ENCODE data around the gene TEX14. TPM values are rescaled to one million over a fixed set of nuclear protein-coding genes. Genes with fewer than 3 reads are reported as not detected.
"Not testable (repeated sequence)": the region's sequence is repeated elsewhere in the genome, so short reads cannot be mapped to it uniquely, and the experiment has no call there.

Gene TEX14
- total and polyA plus RNA-seq, 3 experiments from 2014 or later: 0.11 to 0.20 TPM; not detected in 1

DNA sequence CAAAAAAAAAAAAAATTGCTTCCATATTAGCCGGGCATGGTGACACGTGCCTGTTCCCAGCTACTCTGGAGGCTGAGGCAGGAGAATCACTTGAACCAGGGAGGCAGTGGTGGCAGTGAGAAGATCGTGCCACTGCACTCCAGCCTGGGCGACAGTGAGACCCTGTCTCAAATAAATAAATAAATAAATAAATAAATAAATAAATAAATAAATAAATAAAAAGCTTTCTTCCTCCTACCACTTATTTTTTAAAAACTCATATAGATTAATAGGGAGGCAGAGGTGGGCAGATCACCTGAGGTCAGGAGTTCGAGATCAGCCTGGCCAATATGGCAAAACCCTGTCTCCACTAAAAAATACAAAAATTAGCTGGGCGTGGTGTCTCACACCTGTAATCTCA is 7.4 kb downstream of the TEX14 start:
- H3K36me3 Mint-ChIP-seq; H3K36me3 ChIP-seq (ENCODE audit: insufficient read depth, low read length); H3K27me3 ChIP-seq (ENCODE audit: insufficient read depth, low read length, poor library complexity, severe bottlenecking); H3K9me3 ChIP-seq (ENCODE audit: low read length); H3K4me1 ChIP-seq (ENCODE audit: insufficient read depth, low read length); CTCF ChIA-PET; H3K27ac ChIP-seq (ENCODE audit: low read depth, low read length); H3K27ac Mint-ChIP-seq; H3K27me3 Mint-ChIP-seq; H3K4me3 Mint-ChIP-seq; DNase-seq; H3K9me3 Mint-ChIP-seq; H3K4me3 ChIP-seq (ENCODE audit: low read length); POLR2A ChIA-PET; H3K4me1 Mint-ChIP-seq: not testable (repeated sequence)

DNA sequence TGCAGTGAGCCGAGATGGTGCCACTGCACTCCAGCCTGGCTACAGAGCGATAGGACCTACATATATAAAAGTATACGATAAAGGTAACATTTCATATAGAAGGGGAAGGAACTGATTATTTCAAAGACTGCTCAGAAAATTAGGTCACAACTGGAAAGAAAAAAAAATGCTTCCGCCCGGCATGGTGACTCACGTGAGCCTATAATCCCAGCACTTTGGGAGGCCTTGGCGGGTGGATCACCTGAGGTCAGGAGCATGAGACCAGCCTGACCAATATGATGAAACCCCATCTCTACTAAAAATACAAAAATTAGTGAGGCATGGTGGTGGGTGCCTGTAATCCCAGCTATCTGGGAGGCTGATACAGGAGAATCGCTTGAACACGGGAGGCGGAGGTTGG is 7.8 kb downstream of the TEX14 start:
- Mint-ChIP-seq H3K27ac (no peak overlapping the region), H3K4me3 (no peak overlapping the region), H3K4me1 (no peaks in the 10 kb centered on the region), H3K27me3 (no peaks in the 10 kb centered on the region), H3K9me3 (no peaks in the 10 kb centered on the region), H3K36me3 (no peaks in the 10 kb centered on the region)
- ChIA-PET CTCF (interaction anchor here (1.2 kb wide), 1 partner anchor 8 kb away, joined by 3 read pairs; the partner anchor contains the start of genes RAD51C and TEX14), POLR2A (no interaction called here)
- no peaks in the 10 kb centered on the region for H3K9me3 ChIP-seq (ENCODE audit: low read length)
- no peak overlapping the region for H3K27ac ChIP-seq (ENCODE audit: low read depth, low read length)
- no peaks in the 10 kb centered on the region for H3K4me1 ChIP-seq (ENCODE audit: insufficient read depth, low read length)
- no peak for DNase-seq
- no peaks in the 10 kb centered on the region for H3K27me3 ChIP-seq (ENCODE audit: insufficient read depth, low read length, poor library complexity, severe bottlenecking)
- no peaks in the 10 kb centered on the region for H3K36me3 ChIP-seq (ENCODE audit: insufficient read depth, low read length)
- no peak overlapping the region for H3K4me3 ChIP-seq (ENCODE audit: low read length)

DNA sequence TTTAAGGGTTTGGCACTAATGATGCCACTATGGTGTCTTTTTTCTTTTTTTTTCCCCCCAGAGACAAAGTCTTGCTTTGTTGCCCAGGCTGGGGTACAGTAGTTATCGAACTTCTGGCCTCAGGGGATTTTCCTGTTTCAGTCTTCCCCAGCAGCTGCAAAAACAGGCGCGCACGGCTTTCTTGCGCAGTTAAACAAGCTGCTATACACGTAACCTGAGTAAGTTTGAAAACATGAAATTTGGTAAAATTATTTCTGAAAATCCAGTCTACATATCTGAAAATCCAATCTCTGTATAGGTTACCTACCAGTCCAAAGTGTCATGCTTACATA is 11.8 kb downstream of the TEX14 start:
- no peaks in the 10 kb centered on the region for H3K9me3 Mint-ChIP-seq
- H3K9me3 ChIP-seq (ENCODE audit: low read length): no peaks in the 10 kb centered on the region
- H3K27ac Mint-ChIP-seq: no peak overlapping the region
- H3K4me1 ChIP-seq (ENCODE audit: insufficient read depth, low read length): no peaks in the 10 kb centered on the region
- no peaks in the 10 kb centered on the region for H3K4me1 Mint-ChIP-seq
- POLR2A ChIA-PET: no interaction called here
- no peaks in the 10 kb centered on the region for H3K36me3 Mint-ChIP-seq
- H3K27me3 Mint-ChIP-seq: peaks cover 0 to 13% of the 10 kb centered on the region in 2 donors
- no peak overlapping the region for H3K27ac ChIP-seq (ENCODE audit: low read depth, low read length)
- DNase-seq: no peak
- CTCF ChIA-PET: no interaction called here
- no peaks in the 10 kb centered on the region for H3K36me3 ChIP-seq (ENCODE audit: insufficient read depth, low read length)
- H3K4me3 Mint-ChIP-seq: no peak overlapping the region
- no peaks in the 10 kb centered on the region for H3K27me3 ChIP-seq (ENCODE audit: insufficient read depth, low read length, poor library complexity, severe bottlenecking)
- no peak overlapping the region for H3K4me3 ChIP-seq (ENCODE audit: low read length)

DNA sequence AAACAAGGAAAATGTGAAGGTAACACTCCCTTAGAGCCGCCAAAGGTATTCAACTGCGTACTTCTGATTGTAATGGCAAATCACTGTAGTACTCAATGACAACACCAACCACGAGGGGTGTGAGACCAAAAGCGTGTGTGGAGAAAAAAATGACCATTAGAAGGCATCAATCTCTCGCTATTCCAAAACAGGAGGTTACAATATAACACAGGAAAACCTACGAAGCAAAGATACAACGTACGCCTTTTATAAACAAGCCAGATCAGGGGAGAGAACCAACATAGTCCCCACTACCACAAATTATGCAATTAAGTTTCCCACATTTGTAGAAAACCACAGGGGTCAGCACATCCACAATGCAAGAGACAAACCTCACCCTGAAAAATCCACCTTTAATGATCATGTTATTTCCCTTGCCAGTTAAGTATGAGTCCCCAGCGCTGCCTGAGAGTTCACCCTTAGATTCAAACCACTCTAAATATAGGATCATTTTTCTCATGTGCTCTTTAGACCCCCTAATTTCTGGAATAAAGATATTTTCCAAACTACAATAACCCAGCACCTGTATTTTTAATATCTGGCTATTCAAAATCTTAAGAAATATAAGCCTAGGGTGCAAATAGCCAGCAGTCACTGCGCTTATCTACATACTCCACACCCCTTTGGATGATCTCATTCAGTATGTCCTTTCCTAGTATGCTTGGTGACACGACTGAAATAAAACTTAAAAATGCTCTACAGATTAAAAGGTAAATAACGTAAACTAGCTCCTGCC is 12.4 kb downstream of the TEX14 start:
- Histone ChIP-seq H3K9me3 (ENCODE audit: low read length) (no peaks in the 10 kb centered on the region), H3K4me1 (ENCODE audit: insufficient read depth, low read length) (no peaks in the 10 kb centered on the region), H3K27ac (ENCODE audit: low read depth, low read length) (no peak overlapping the region), H3K27me3 (ENCODE audit: insufficient read depth, low read length, poor library complexity, severe bottlenecking) (no peaks in the 10 kb centered on the region), H3K4me3 (ENCODE audit: low read length) (no peak overlapping the region), H3K36me3 (ENCODE audit: insufficient read depth, low read length) (no peaks in the 10 kb centered on the region)
- no peak for DNase-seq
- ChIA-PET POLR2A (no interaction called here), CTCF (no interaction called here)
- no peaks in the 10 kb centered on the region for H3K9me3 Mint-ChIP-seq
- H3K27me3 Mint-ChIP-seq: peaks cover 0 to 13% of the 10 kb centered on the region in 2 donors
- H3K4me3 Mint-ChIP-seq: no peak overlapping the region
- H3K36me3 Mint-ChIP-seq: no peaks in the 10 kb centered on the region
- H3K27ac Mint-ChIP-seq: no peak overlapping the region
- no peaks in the 10 kb centered on the region for H3K4me1 Mint-ChIP-seq

DNA sequence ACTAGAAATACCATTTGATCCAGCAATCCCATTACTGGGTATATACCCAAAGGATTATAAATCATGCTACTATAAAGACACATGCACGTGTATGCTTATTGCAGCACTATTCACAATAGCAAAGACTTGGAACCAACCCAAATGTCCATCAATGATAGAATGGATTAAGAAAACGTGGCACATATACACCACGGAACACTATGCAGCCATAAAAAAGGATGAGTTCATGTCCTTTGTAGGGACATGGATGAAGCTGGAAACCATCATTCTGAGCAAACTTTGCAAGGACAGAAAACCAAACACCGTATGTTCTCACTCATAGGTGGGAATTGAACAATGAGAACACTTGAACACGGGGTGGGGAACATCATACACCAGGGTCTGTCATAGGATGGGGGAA is 13.6 kb downstream of the TEX14 start:
- CTCF ChIA-PET; H3K4me1 Mint-ChIP-seq; H3K36me3 ChIP-seq (ENCODE audit: insufficient read depth, low read length); H3K9me3 ChIP-seq (ENCODE audit: low read length); H3K27ac ChIP-seq (ENCODE audit: low read depth, low read length); POLR2A ChIA-PET; H3K9me3 Mint-ChIP-seq; H3K27me3 ChIP-seq (ENCODE audit: insufficient read depth, low read length, poor library complexity, severe bottlenecking); H3K4me3 Mint-ChIP-seq; DNase-seq; H3K27ac Mint-ChIP-seq; H3K4me3 ChIP-seq (ENCODE audit: low read length); H3K36me3 Mint-ChIP-seq; H3K4me1 ChIP-seq (ENCODE audit: insufficient read depth, low read length): not testable (repeated sequence)
- peaks cover 0 to 13% of the 10 kb centered on the region in 2 donors for H3K27me3 Mint-ChIP-seq

DNA sequence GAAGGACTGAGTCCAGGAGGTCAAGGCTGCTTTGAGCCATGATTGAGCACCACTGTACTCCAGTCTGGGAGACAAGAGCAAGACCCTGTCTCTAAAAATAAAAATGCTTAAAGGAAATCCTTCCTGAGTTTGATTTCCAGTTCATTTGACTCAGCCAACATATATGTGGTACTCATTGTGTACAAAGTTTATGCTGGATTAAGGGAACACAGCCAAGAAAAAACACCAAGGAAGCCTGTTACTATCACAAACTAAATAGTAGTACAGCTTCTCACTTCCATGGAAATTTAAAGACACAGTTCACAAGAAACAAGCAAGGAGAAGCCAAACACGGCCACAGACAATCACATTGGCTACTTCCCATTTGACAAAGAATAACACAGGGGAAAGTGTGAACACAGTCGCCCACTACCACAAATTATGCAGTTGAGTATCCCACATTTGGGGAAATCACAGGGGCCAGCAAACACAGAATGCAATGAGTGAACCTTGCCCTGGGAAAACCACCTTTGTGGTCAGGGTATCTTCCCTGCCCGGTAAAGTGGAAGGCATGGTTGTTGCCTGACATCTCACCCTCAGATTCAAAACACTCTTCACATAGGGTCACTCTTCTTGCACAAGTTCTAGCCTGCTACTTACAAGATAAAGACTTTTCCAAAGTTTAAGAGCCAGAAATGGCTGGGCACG is 14.5 kb downstream of the TEX14 start:
- H3K4me3 Mint-ChIP-seq: no peak overlapping the region
- Histone ChIP-seq H3K9me3 (ENCODE audit: low read length) (no peaks in the 10 kb centered on the region), H3K27me3 (ENCODE audit: insufficient read depth, low read length, poor library complexity, severe bottlenecking) (no peaks in the 10 kb centered on the region), H3K36me3 (ENCODE audit: insufficient read depth, low read length) (no peaks in the 10 kb centered on the region), H3K27ac (ENCODE audit: low read depth, low read length) (no peak overlapping the region), H3K4me1 (ENCODE audit: insufficient read depth, low read length) (no peaks in the 10 kb centered on the region), H3K4me3 (ENCODE audit: low read length) (no peak overlapping the region)
- H3K36me3 Mint-ChIP-seq: no peaks in the 10 kb centered on the region
- CTCF ChIA-PET: interaction anchor here (0.7 kb wide), 1 partner anchor 515 kb away, joined by 4 read pairs; no protein-coding TSS in a partner anchor
- H3K4me1 Mint-ChIP-seq: no peaks in the 10 kb centered on the region
- no peak overlapping the region for H3K27ac Mint-ChIP-seq
- POLR2A ChIA-PET: no interaction called here
- no peaks in the 10 kb centered on the region for H3K9me3 Mint-ChIP-seq
- peaks cover 0 to 13% of the 10 kb centered on the region in 2 donors for H3K27me3 Mint-ChIP-seq
- no peak for DNase-seq

DNA sequence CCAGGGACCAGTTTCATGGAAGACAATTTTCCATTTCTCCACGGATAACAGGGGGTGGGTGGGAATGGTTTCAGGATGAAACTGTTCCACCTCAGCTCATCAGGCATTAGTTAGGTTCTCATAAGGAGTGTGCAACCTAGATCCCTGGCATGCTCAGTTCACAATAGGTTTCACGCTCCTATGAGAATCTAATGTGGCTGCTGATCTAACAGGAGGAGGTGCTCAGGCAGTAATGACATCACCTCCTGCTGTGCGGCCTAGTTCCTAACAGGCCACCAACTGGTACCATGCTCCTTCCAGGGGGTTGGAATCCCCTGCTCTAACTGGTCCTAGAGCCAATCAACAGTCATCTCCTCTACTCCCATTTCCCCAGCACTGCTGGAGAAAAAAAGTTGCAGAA is 19.9 kb downstream of the TEX14 start:
- Histone ChIP-seq H3K9me3 (ENCODE audit: low read length) (no peaks in the 10 kb centered on the region), H3K27me3 (ENCODE audit: insufficient read depth, low read length, poor library complexity, severe bottlenecking) (no peaks in the 10 kb centered on the region), H3K4me1 (ENCODE audit: insufficient read depth, low read length) (no peaks in the 10 kb centered on the region), H3K36me3 (ENCODE audit: insufficient read depth, low read length) (no peaks in the 10 kb centered on the region), H3K27ac (ENCODE audit: low read depth, low read length) (no peak overlapping the region), H3K4me3 (ENCODE audit: low read length) (no peak overlapping the region)
- Mint-ChIP-seq H3K9me3 (no peaks in the 10 kb centered on the region), H3K27me3 (peaks cover 5 to 12% of the 10 kb centered on the region in 2 donors), H3K4me1 (peaks cover 0 to 1% (median under 1%) of the 10 kb centered on the region in 3 donors), H3K4me3 (no peak overlapping the region), H3K27ac (no peak overlapping the region), H3K36me3 (no peaks in the 10 kb centered on the region)
- CTCF ChIA-PET: no interaction called here
- DNase-seq: no peak
- POLR2A ChIA-PET: no interaction called here

DNA sequence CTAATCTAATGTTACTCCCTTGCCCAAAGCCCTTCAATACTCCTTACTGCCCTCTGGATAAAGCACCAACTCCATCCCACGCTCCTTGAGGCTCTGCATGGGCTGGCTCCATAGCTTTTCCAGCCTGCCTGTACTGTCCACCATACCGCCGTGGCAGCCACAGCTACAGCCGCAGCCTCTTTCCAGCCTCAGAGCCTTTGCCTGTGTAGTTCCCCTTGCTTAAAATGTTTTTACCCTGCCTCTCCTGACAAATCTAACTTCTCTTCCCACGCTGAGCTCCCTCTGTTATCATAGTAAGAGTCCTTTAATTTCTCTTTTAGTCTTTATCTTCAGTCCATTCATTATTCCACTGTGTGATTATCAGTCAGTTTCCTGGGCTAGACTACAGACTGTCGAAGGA is 22.0 kb downstream of the TEX14 start:
- CTCF ChIA-PET: no interaction called here

More for the DNA sequence above, 22.0 kb downstream of the TEX14 start:
- H3K4me3 ChIP-seq (ENCODE audit: low read length): no peak overlapping the region
- Mint-ChIP-seq H3K4me1 (peaks cover 3 to 8% (median 7%) of the 10 kb centered on the region in 3 donors), H3K27me3 (peaks cover 9 to 15% of the 10 kb centered on the region in 2 donors), H3K9me3 (no peaks in the 10 kb centered on the region), H3K36me3 (no peaks in the 10 kb centered on the region), H3K27ac (peak overlapping the region in 2 of 8 donors; percentile 6 to 66), H3K4me3 (no peak overlapping the region)
- no peaks in the 10 kb centered on the region for H3K27me3 ChIP-seq (ENCODE audit: insufficient read depth, low read length, poor library complexity, severe bottlenecking)
- POLR2A ChIA-PET: interaction anchor here (0.5 kb wide), 1 partner anchor 168 kb away, joined by 8 read pairs; no protein-coding TSS in a partner anchor
- no peaks in the 10 kb centered on the region for H3K4me1 ChIP-seq (ENCODE audit: insufficient read depth, low read length)
- no peak for DNase-seq
- H3K9me3 ChIP-seq (ENCODE audit: low read length): no peaks in the 10 kb centered on the region
- H3K36me3 ChIP-seq (ENCODE audit: insufficient read depth, low read length): no peaks in the 10 kb centered on the region
- no peak overlapping the region for H3K27ac ChIP-seq (ENCODE audit: low read depth, low read length)

Data from CD8-positive, alpha-beta memory T cell (primary cell).